NCI-H510A treated with DMSO at 0.1 percent for 48 hours (cell line): Measurements from ENCODE around the gene TRMT2A.

ENCODE experiments used
- DNase-seq: peaks from one replicate; lab custom pipeline; 2025; lab: John Stamatoyannopoulos, UW

The TRMT2A gene

GRCh38 chr22:20102203-20102780 is 14.7 kb downstream of the TRMT2A start:
- no peak for DNase-seq

- DNase-seq: no peak
These were observed 15.4 kb downstream of the TRMT2A start for GRCh38 chr22:20101638-20102037.

GRCh38 chr22:20099099-20099711 is 17.8 kb downstream of the TRMT2A start:
- no peak for DNase-seq

GRCh38 chr22:20096574-20097420 is 20.2 kb downstream of the TRMT2A start:
- no peak for DNase-seq

- DNase-seq: no peak
These were observed 21.5 kb downstream of the TRMT2A start for GRCh38 chr22:20095521-20095920.

GRCh38 chr22:20094197-20094807 is 22.7 kb downstream of the TRMT2A start:
- no peak for DNase-seq

GRCh38 chr22:20093418-20094196 is 23.4 kb downstream of the TRMT2A start:
- DNase-seq: no peak

GRCh38 chr22:20092477-20092854 is 24.6 kb downstream of the TRMT2A start:
- DNase-seq: no peak

- DNase-seq: no peak
These were observed 25.1 kb downstream of the TRMT2A start for GRCh38 chr22:20091690-20092476.

GRCh38 chr22:20090730-20091240 is 26.2 kb downstream of the TRMT2A start:
- no peak for DNase-seq

- DNase-seq: no peak
These were observed 26.9 kb downstream of the TRMT2A start for GRCh38 chr22:20089977-20090729.

- no peak for DNase-seq
These were observed 27.6 kb downstream of the TRMT2A start for GRCh38 chr22:20089226-20089976.

GRCh38 chr22:20088263-20088648 is 28.8 kb downstream of the TRMT2A start:
- no peak for DNase-seq

- DNase-seq: no peak
These were observed 29.4 kb downstream of the TRMT2A start for GRCh38 chr22:20087319-20088262.

- DNase-seq: no peak
These were observed 30.3 kb downstream of the TRMT2A start for GRCh38 chr22:20086763-20087162.

- DNase-seq: no peak
These were observed 30.9 kb downstream of the TRMT2A start for GRCh38 chr22:20086101-20086599.

- DNase-seq: no peak
These were observed 31.4 kb downstream of the TRMT2A start for GRCh38 chr22:20085651-20086050.
